OCI-M2 (cell line): ENCODE data around the gene TMEM128.
"Not testable (repeated sequence)": the region's sequence is repeated elsewhere in the genome, so short reads cannot be mapped to it uniquely, and the experiment has no call there.

Source experiments
- DNase-seq: peaks from one replicate; lab custom pipeline; 2025; ENCODE audit not compliant: unreplicated experiment; lab: John Stamatoyannopoulos, UW

The TMEM128 gene

DNA sequence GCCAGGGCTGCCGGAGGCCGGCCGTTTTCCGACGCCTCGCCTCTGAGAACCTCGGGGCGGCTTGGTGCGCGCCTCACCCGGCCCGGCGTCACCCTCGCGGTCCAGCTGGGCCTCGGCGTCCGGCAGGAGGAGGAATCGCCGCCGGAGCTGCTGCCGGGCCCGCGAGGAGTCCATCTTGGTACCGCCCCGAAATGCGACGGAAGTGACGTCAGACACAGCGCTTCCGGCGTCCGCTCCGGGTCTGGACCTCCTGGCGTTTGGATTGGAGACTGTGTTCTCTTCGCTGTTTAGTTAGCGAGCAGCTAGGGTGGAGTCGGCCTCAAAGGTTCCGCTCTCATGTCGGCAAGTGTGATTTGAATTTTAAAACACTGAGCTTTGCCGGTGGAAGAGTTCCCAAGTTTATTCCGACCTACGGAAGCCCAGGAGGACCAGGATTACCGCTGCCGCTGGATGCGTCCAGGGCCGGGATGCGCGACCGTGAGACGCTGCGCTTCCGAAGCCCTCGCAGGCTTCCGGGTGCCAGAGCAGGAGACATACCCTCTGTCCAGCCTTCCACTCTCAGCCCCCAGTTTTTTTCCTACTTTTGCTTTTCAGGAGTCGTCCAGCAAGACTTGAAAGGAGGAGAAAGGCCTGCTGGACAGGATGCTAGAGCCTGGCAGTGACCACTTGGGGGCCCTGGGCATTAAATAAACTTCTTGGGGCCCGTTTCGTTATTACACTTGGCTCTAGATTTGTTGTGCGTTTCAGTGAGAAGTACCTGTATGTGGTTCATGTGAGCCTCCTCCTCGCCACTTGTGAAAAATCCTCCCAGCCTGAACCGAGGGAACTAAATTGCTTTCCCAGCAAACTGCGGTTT lies at the start of gene TMEM128:
Gene TMEM128 (minus strand): TSS at position 195 of the 856 bp plus-strand sequence. CDS start 21 bp downstream, at position 174.
- no peak for DNase-seq

- no peak for DNase-seq
Observed at GRCh38 chr4:4296283-4296846, 48.3 kb upstream of the TMEM128 start.

DNA sequence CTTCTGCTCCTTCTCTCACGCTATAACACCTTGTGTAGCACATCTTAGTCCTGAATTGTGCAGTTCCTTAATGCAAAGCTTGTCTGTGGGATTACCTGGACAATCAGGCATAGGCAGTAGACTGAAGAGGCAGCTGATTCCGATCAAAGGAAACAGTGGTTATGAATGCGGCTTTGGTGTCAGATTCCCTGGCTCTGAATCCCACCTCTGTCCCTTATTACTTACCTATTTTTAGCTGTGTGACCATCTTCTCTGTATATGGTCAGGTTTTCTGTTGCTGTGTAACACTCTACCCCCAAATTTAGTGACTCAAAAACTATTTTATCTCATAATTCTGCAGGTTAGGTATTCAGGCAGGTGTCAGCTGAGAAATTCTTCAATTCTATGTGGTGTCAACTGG lies 45.3 kb upstream of the TMEM128 start:
- no peak for DNase-seq

- DNase-seq: peak; percentile 4
Observed at GRCh38 chr4:4289941-4290850, 42.2 kb upstream of the TMEM128 start, which contains the start of the genes LYAR and ZBTB49. Gene LYAR (minus strand): TSS chr4:4290154. CDS start chr4:4283742, 6,412 bp downstream. Gene ZBTB49 (plus strand): TSS chr4:4290251. CDS start chr4:4299946, 9,695 bp downstream.

- DNase-seq: no peak
Observed at GRCh38 chr4:4289597-4289940, 41.5 kb upstream of the TMEM128 start.

DNA sequence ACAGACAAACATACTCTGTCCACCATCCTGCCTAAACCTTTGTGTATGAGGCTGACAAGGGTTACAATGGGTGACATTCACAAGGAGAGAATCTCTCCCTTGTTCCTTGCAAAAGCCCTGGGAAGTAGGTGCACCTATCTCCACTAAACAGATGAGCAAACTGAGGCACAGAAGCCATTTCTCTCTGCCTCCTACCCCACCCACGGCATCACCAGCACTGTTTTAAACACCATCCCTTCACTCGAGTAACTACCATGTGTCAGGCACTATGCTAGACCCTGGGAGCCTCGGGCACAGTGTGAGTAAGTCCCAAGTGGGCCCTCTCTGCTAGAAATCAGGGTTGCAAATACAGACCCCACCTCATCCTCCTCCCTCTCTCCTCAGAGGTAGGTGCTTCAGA lies 41.0 kb upstream of the TMEM128 start:
- no peak for DNase-seq

- no peak for DNase-seq
Observed at GRCh38 chr4:4288098-4288497, 40.1 kb upstream of the TMEM128 start.

DNA sequence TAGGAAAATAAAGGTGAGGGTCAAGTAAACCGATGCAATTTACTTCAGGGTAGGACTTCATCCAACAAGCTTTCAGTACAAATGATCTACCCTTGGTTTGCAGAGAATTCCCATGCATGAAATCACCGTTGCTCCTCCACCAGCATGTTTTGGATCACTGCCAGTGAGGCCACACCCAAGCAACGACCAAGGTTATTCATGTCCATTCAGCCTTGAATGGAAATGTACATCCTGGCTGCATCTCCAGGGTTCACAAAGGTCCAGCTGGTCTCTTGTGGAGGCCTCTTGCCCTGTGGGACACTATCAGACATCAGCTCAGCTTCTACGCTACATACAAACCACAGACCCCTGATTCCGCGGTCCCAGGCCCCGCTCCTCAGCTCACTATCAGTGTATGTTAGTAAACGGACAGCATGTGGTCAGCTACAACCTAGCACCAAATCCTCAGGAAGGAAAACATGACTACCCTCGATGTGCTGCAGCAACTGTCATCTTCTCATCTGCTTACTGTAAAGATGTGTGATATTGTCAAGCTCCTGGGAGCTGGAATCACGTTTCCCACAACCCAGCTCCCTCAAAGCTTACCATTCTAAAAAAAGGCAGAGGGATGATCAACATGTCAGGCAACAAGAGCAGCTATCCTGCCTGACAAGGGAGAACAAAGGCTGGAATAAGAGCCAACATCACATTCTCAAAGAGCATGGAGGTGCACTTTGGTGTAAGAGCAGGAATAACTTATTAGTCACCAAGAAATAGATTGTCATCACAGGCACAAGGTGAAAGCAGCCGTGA lies 37.0 kb upstream of the TMEM128 start:
- no peak for DNase-seq

- no peak for DNase-seq
Observed at GRCh38 chr4:4281787-4282186, 33.8 kb upstream of the TMEM128 start.

DNA sequence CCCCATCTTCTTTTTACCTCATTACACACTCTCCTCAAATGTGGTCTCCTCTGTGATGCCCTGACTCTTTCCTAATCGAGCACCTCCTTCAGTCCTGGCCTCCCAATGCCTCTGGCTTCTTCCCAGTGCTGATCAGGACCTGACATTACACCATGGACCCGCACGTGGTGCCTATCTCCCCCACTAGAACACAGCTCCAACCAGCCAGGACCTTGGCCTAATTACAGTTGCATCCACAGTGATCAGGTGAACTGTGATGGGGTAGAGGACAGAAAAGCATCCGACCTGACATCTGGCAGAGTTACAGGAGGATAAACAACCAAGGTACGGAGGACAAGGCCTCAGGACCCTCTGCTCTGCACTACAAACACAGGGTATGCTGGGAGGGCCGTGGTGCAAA lies 29.5 kb upstream of the TMEM128 start:
- no peak for DNase-seq

- DNase-seq: no peak
Observed at GRCh38 chr4:4274226-4274625, 26.2 kb upstream of the TMEM128 start.

DNA sequence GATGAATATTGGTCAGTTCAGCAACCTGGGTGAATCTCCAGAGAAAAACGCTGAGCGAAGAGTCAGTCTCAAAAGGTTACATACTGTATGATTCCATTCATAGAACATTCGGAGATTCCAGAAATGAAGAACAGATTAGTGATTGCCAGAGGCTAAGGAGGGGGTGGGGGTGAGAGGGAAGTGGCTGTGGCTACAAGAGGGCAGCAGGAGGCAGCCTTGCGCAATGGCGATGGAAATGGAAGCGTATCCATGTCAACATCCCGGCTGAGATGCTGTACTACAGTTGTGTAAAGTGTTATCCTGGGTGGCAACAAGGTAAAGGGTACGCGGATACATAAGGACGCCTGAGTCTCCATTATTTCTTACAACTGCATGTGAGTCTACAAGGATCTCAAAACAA lies 23.9 kb upstream of the TMEM128 start:
- no peak for DNase-seq

DNA sequence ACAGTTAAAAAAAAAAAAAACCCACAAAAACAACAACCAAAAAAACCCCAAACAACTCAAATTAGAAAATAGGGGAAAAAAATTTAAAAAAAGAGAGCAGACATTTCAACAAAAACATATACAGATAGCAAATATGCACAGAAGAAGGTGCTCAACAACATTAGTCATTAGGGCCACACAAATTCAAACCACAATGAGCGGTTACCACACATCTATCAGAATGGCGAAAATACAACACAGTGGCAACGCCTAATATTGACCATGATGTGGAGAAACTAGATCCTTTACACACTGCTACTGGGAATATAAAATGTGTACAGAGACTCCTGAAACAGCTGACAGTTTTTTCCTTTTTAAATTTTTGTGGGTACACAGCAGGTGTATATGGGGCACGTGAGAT lies 22.5 kb upstream of the TMEM128 start:
- DNase-seq: no peak

GRCh38 chr4:4269856-4270255 lies 21.8 kb upstream of the TMEM128 start:
- DNase-seq: no peak

DNA sequence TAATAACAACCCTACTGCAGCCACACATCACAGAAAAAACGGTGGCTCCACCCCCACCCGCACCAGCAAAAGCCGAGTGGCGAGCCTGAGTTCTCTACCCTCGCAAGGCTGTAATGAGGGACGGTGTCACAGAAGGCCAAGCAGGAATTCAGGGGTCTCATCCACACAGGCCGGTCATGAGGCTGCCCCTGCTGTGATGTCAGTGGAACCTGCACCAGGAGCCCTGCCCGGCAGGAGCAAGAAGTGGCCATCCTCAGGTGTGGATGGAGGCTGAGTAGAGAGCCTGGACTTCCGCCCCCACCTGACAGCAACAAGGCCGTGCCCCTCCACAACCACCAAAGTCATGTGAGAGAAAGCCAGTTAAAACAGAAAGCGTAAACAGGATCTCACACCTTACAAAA lies 21.3 kb upstream of the TMEM128 start:
- no peak for DNase-seq

- no peak for DNase-seq
Observed at GRCh38 chr4:4268776-4269175, 20.8 kb upstream of the TMEM128 start.

DNA sequence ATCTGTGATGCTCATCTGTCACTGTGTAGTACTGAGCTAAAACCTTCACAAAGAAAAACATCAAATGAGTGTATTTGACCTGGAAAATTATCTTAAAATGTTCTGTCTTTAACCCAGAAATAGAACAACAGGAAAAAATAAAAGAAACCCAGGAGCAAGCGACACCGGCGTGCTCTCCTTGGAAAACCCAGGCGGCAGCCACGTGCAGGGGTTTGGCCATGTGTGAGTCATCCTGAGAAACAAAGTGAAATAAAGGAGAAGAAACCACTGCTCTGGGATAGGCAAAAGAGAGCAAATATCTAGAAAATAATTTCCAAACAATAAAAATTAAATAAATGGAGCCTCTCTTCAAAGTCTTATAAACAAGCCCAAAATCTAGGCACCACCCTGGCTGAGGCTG lies 20.0 kb upstream of the TMEM128 start:
- no peak for DNase-seq

- no peak for DNase-seq
Observed at GRCh38 chr4:4260185-4260751, 12.2 kb upstream of the TMEM128 start.

DNA sequence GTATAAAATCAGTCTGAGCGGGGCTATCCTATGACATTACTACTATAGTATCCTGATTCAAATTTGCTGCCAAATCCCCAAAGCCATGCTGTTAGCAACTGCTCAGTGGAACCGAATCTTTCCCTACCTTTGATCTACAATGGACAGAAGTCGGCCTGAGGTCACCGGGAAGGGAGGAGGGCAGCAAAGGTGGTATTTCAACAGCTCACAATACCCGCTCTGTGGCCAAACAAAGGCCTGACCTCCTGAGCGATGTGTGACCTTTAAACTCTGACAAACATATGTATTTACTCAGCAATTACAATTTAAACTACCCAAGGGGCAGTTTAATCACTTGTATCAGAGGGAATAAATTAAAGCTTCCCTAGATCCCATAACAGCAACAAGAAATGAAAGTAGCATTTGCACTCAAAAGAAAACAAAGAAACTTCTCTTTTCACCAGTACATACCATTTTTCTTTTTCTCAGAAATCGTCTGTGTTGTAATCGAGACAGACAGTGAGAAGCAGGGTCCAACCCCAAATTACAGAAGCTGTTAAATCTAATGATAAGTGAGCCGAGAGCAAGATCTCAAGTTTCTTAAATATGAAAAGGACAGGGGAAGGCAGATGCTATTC lies 11.6 kb upstream of the TMEM128 start:
- no peak for DNase-seq

DNA sequence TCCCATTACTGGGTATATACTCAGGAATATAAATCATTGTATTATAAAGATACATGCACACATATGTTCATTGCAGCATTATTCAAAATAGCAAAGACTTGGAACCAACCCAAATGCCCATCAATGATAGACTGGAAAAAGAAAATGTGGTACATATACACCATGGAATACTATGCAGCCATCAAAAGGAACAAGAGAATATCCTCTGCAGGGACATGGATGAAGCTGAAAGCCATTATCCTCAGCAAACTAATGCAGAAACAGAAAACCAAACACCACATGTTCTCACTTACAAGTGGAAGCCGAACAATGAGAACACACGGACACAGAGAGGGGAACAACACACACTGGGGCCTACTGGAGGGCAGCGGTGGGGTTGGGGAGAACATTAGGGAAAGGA lies 9.7 kb upstream of the TMEM128 start:
- not testable (repeated sequence) for DNase-seq
